ENCODE results near the gene OR52H1. TPM values are rescaled to one million over a fixed set of nuclear protein-coding genes. Genes with fewer than 3 reads are reported as not detected.

The OR52H1 gene
- total RNA-seq, result 0.65 and 1.0 TPM in 2 replicates

DNA sequence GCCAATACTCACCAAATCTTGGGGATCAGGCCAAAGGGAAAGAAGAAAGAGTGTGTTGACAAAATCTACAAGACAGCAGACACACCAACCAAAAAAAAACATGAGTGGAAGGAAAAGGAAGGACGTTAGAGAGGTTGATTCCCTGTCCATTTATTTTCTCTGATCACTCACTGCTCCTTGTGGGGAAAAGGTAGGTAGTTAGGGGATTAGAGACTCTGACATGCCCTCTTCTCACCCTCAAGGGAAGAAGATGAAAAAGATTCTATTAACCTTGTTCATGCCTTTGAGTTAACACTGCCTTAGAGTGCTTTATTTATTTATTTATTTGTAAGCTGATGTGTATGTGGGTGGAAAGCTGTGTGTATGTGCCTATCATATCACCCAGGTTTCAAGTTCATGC is at the start of gene OR52H1:
Gene OR52H1, minus strand, starts transcription at position 101 of the 400 bp plus-strand sequence. CDS start 3,035 bp downstream, outside the sequence.

GRCh38 chr11:5596607-5597201 is 48.4 kb upstream of the OR52H1 start, which contains the start of gene TRIM6:
TRIM6 (plus strand) TSS chr11:5596637; CDS start chr11:5596898, 261 bp downstream.

DNA sequence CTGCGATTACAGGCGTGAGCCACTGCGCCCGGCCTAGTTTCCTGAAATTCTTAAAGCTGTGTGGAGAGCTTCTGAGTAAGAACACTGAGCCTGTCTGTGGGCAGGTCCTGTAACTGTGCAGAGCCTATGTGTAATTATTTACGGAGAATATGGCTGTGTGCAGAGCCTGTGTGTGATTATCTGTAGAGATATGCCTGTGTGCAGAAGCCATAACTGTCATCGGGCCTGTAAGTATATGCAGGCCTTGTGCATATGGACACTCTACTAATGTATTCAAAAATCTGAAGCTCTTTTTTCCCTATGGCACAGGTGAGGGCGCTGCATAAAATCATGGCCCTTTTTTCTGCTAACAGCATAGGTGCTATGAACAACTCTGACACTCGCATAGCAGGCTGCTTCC is 32.2 kb upstream of the OR52H1 start, which contains the start of gene OR52B6:
Gene OR52B6, plus strand, starts transcription at position 301 of the 400 bp plus-strand sequence. Its CDS starts 0 bp downstream, at position 301.

GRCh38 chr11:5516599-5516998 is 31.7 kb downstream of the OR52H1 start, which contains the start of gene UBQLNL:
UBQLNL (minus strand) TSS chr11:5516699; CDS start chr11:5516441, 258 bp downstream.

DNA sequence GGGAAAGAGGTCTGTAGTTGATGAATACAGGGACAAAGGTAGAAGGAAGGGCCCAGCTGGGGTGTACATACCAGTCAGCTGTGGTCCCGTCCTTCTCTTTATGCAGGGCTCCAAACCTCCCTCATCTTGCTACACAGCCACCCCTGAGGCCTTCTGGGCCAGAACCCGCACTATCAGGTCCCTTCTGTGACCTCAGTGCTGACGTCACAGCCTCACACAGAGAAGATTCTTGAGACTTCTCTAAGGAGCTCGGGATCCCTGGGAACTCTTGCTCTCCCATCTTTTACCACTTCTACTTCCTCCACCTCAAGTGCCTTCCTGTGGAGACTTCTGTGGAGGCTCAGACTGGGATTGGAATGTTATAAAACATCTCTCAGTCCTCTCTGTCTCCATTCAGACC is 38.5 kb downstream of the OR52H1 start, which contains the start of gene UBQLN3:
Gene UBQLN3, minus strand, starts transcription at position 155 of the 400 bp plus-strand sequence. CDS start 399 bp downstream, outside the sequence.

Other genes starting within 250 kb of the OR52H1 start
- gene OR51B4, start 246.6 kb downstream of the OR52H1 start, total RNA-seq, result not detected in 2 replicates
- gene OR51B2, start 224.2 kb downstream of the OR52H1 start, total RNA-seq, result not detected in 2 replicates
- 0.11 and 0.26 TPM in 2 replicates for gene OR51B5, start 205.0 kb downstream of the OR52H1 start, total RNA-seq
- gene OR51B6, start 197.0 kb downstream of the OR52H1 start, total RNA-seq, result not detected in 2 replicates
- not detected in 2 replicates for gene OR51M1, start 164.7 kb downstream of the OR52H1 start, total RNA-seq
- gene OR51Q1, start 126.4 kb downstream of the OR52H1 start, total RNA-seq, result not detected in 2 replicates
- gene OR51I1, start 107.0 kb downstream of the OR52H1 start, total RNA-seq, result 0.22 TPM in 1 of 2 replicates, not detected in the other
- not detected in 2 replicates for gene OR51I2, start 99.2 kb downstream of the OR52H1 start, total RNA-seq
- not detected in 2 replicates for gene OR52D1, start 59.9 kb downstream of the OR52H1 start, total RNA-seq
- gene UBQLN3, start 38.6 kb downstream of the OR52H1 start, total RNA-seq, result 0.11 and 0.13 TPM in 2 replicates
- 0.39 and 0.65 TPM in 2 replicates for gene UBQLNL, start 31.8 kb downstream of the OR52H1 start, total RNA-seq
- not detected in 2 replicates for gene OR52B6, start 32.3 kb upstream of the OR52H1 start, total RNA-seq
- 9.4 and 9.7 TPM in 2 replicates for gene TRIM6, start 48.1 kb upstream of the OR52H1 start, total RNA-seq
- 12.3 and 15.6 TPM in 2 replicates for gene TRIM34, start 76.5 kb upstream of the OR52H1 start, total RNA-seq
- 31.6 and 35.8 TPM in 2 replicates for gene TRIM5, start 136.5 kb upstream of the OR52H1 start, total RNA-seq
- 39.1 and 76.3 TPM in 2 replicates for gene TRIM22, start 141.2 kb upstream of the OR52H1 start, total RNA-seq
- under 0.01 TPM in 1 of 2 replicates, not detected in the other for gene OR56B1, start 187.9 kb upstream of the OR52H1 start, total RNA-seq
- not detected in 2 replicates for gene OR52N4, start 205.7 kb upstream of the OR52H1 start, total RNA-seq
- gene OR52N5, start 234.8 kb upstream of the OR52H1 start, total RNA-seq, result not detected in 2 replicates
- not detected in 2 replicates for gene OR52N1, start 242.7 kb upstream of the OR52H1 start, total RNA-seq